Ovary (tissue), 3 donors: ENCODE measurements around the gene TRIM50.

Experiments
- CTCF ChIP-seq, 3 donors: fragments of 450-650 bp in 2 of 3; fragments of 200-600 bp in 1 of 3; IDR thresholded peaks; one replicate each; pipeline versions ENCODE4 v1.5.1 to v1.8.0; 2016 to 2022; ENCODE audit warnings: antibody characterized with exemption in 3 of 3, mild to moderate bottlenecking in 1 of 3
- EP300 ChIP-seq: sonication (generic); formaldehyde crosslinking; IDR thresholded peaks from one replicate; pipeline ENCODE4 v1.6.1; 2017; ENCODE audit warnings: antibody characterized with exemption
- POLR2A ChIP-seq: fragments of 450-650 bp; IDR thresholded peaks from one replicate; pipeline ENCODE4 v1.6.1; 2017; ENCODE audit warnings: antibody characterized with exemption, mild to moderate bottlenecking, moderate library complexity
- donor health status: DM: no; HTN: no; CAD: no.

GRCh38 chr7:73308074-73308664 lies 19.7 kb downstream of the TRIM50 start:
- TF ChIP-seq EP300: no peak
- TF ChIP-seq CTCF (IDR thresholded peaks at IDR 0.05): no peak
- no peak for TF ChIP-seq POLR2A
